ENCODE measurements around the gene BCL6.

The BCL6 gene

DNA sequence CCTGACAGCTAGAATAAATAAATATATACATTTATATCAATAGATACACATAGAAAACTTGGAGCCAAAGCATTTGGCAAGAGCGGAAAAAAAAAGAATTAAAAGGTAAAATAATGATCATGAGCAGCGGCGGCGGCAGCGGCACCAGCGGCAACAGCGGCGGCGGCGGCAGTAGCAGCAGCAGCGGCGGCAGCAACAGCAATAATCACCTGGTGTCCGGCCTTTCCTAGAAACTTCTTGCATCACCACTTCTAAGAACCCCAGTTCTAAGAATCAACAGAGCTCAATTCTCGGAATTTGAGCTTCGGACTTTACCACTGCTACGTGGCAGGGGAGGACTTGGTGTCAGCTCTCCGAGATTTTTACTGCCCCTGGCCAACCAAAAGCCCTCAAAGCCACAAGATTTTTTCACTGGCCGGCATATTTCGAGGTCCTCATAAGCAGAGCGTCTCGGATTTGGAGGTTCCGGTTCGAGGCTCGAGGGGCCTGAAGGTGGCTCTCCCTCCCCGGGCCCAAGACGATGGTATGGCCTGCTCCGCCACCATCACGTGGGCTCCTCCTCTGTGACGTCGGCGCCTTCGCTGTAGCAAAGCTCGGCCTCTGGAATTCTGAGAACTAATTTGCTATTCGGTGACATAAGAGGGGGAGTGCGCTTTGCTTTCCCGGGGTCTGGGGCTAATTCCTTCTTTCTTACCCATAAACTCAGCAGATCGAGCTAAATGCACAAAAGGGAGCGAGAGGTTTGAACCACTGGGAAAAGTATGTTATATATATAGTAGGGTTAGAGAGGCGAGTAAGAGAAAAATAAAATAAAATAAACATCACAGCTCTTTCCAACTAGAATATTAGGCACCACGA lies at the start of gene BCL6:
BCL6 (minus strand) TSS at position 268 of the 858 bp plus-strand sequence. CDS start 11,775 bp downstream, outside the sequence.
- Histone ChIP-seq H3K4me3 (ENCODE audit: low read length) (peak within 1 kb of the TSS; percentile 90), H3K36me3 (ENCODE audit: control insufficient read depth, insufficient read depth, low read length, severe bottlenecking) (no peaks in the 10 kb centered on the region), H3K4me1 (ENCODE audit: control insufficient read depth, insufficient read depth, low read length) (peaks cover 39% of the 10 kb centered on the region), H3K9ac (ENCODE audit: low read length) (peak within 1 kb of the TSS; percentile 98), H3K9me3 (ENCODE audit: control insufficient read depth, low read length) (no peaks in the 10 kb centered on the region), H3K27me3 (replicated peaks; ENCODE audit: control insufficient read depth, insufficient read depth, low read length) (no peaks in the 10 kb centered on the region)
- DNase-seq (ENCODE audit: low read depth), result peak; percentile 98

DNA sequence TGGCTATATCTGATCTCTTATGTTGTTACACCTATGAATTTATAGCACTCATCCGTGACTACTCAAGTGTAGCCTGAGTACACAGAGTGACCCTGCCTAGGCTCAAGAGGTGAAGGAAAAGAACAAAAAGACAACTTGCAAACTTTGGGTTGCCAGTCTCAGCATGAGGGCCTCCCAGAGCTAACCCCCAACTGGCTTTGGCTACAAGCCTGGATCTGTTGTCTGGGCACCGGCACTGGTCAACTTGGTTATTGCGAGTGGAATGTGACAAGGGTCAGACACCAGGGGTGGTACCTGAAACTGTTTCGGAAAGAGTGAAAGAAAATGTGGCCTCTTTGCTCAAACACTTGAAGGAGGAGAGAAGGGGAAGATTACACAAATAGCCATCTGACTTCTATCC lies 49.5 kb upstream of the BCL6 start:
- Histone ChIP-seq H3K27me3 (replicated peaks; ENCODE audit: control insufficient read depth, insufficient read depth, low read length) (no peaks in the 10 kb centered on the region), H3K4me3 (ENCODE audit: low read length) (no peak overlapping the region), H3K9me3 (ENCODE audit: control insufficient read depth, low read length) (no peaks in the 10 kb centered on the region), H3K4me1 (ENCODE audit: control insufficient read depth, insufficient read depth, low read length) (no peaks in the 10 kb centered on the region), H3K36me3 (ENCODE audit: control insufficient read depth, insufficient read depth, low read length, severe bottlenecking) (no peaks in the 10 kb centered on the region), H3K9ac (ENCODE audit: low read length) (no peak overlapping the region)
- no peak for DNase-seq (ENCODE audit: low read depth)

DNA sequence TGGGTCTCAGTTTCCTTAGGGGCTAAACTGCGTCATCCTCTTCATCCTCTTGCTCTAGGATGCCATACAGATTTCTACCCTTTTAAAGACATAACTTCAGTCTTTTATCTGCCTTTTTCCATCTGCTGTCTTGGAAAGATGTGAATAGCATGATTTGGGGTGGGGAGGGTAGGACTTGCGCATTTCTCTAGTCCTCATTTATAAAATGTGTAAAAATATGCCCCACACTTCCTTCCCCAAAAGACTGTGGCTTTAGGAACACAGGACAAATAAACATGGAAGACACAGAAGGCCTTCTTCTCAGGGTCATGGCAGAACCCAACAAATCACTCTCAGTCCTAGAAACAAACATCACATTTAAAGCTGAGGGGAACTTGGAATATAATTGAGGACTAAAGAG lies 48.4 kb upstream of the BCL6 start:
- DNase-seq (ENCODE audit: low read depth), result no peak
- no peaks in the 10 kb centered on the region for H3K9me3 ChIP-seq (ENCODE audit: control insufficient read depth, low read length)
- no peak overlapping the region for H3K4me3 ChIP-seq (ENCODE audit: low read length)
- no peak overlapping the region for H3K9ac ChIP-seq (ENCODE audit: low read length)
- H3K4me1 ChIP-seq (ENCODE audit: control insufficient read depth, insufficient read depth, low read length), result no peaks in the 10 kb centered on the region
- no peaks in the 10 kb centered on the region for H3K36me3 ChIP-seq (ENCODE audit: control insufficient read depth, insufficient read depth, low read length, severe bottlenecking)
- no peaks in the 10 kb centered on the region for H3K27me3 ChIP-seq (replicated peaks; ENCODE audit: control insufficient read depth, insufficient read depth, low read length)

DNA sequence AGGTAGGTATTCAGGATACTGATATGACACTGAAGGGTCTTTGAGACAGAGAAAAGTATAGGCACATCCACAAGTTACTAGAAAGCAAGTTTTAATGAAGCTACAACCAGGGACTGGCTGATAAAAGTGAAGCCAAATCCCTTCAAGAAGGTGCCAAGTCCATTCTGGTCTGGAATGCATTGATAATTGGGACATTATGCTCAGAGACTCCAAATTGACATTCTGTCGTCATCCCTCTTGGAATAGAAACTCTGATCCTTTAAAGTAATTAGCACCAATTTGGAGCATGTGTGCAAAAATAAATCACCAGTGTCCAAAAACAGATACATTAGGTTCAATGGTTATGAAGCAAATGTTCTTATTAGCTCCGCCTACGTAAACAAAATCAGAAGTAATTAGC lies 47.3 kb upstream of the BCL6 start:
- H3K4me3 ChIP-seq (ENCODE audit: low read length), result no peak overlapping the region
- H3K36me3 ChIP-seq (ENCODE audit: control insufficient read depth, insufficient read depth, low read length, severe bottlenecking), result no peaks in the 10 kb centered on the region
- no peaks in the 10 kb centered on the region for H3K27me3 ChIP-seq (replicated peaks; ENCODE audit: control insufficient read depth, insufficient read depth, low read length)
- DNase-seq (ENCODE audit: low read depth), result no peak
- H3K4me1 ChIP-seq (ENCODE audit: control insufficient read depth, insufficient read depth, low read length), result no peaks in the 10 kb centered on the region
- no peaks in the 10 kb centered on the region for H3K9me3 ChIP-seq (ENCODE audit: control insufficient read depth, low read length)
- no peak overlapping the region for H3K9ac ChIP-seq (ENCODE audit: low read length)

DNA sequence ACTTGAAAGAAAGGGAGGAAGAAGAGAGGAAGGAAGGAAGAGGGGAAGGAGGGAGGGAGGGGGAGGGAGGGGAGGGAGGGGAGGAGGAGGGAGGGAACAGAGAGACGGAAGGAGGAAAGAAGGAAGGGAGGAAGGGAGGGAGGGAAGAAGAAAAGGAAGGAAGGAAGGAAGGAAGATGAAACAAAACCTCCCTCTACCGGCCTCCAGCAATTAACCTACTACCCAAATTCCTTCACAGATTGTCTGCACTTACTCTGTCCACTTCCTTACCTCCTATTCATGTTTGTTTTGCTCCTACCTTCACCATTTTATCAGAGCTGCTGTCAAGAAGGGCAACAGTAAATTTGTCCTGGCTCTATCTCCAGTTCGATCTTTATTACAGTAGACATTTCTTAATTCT lies 44.6 kb upstream of the BCL6 start:
- no peaks in the 10 kb centered on the region for H3K4me1 ChIP-seq (ENCODE audit: control insufficient read depth, insufficient read depth, low read length)
- no peak overlapping the region for H3K9ac ChIP-seq (ENCODE audit: low read length)
- no peaks in the 10 kb centered on the region for H3K27me3 ChIP-seq (replicated peaks; ENCODE audit: control insufficient read depth, insufficient read depth, low read length)
- no peaks in the 10 kb centered on the region for H3K9me3 ChIP-seq (ENCODE audit: control insufficient read depth, low read length)
- no peak overlapping the region for H3K4me3 ChIP-seq (ENCODE audit: low read length)
- no peaks in the 10 kb centered on the region for H3K36me3 ChIP-seq (ENCODE audit: control insufficient read depth, insufficient read depth, low read length, severe bottlenecking)
- no peak for DNase-seq (ENCODE audit: low read depth)

DNA sequence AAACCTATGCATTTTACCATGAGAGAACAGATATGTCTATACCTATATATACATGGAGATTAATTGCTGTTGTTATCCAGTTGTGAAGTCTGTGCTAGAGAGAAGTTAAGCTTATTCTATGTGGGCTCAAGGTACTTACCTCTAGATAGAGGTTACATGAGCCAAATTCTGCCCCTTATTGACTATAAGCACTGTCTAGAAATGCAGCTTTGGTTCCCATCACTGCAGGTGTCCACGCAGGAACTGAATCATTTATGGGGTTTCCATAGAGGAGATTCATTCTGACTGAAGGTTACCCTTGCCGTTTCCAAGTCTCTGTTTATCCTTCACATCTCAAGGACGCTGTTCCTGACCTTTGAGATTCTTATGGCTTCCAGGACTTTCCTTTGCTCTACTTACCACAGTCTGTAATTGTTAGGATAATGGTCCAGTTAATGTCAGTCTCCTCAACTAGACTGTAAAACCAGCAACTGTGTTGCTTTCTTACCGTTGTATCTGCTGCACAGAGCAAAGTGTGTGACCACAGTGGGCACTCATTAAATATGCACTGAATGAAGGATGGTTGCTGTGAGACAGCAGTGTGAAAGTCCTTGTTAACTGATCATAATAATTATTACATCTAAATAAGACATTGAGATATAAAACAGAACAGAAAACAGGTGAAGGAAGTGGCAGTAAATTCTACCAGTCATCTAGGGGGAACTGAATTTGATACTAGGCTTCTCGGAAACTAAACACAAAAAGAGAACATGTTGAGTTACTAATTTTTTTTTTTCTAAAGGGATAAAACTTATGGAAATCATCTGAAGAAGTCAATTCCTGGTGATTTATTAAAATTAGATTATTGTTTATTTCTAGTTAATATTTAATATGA lies 44.0 kb upstream of the BCL6 start:
- Histone ChIP-seq H3K4me3 (ENCODE audit: low read length) (no peak overlapping the region), H3K9me3 (ENCODE audit: control insufficient read depth, low read length) (no peaks in the 10 kb centered on the region), H3K4me1 (ENCODE audit: control insufficient read depth, insufficient read depth, low read length) (no peaks in the 10 kb centered on the region), H3K9ac (ENCODE audit: low read length) (no peak overlapping the region), H3K36me3 (ENCODE audit: control insufficient read depth, insufficient read depth, low read length, severe bottlenecking) (no peaks in the 10 kb centered on the region), H3K27me3 (replicated peaks; ENCODE audit: control insufficient read depth, insufficient read depth, low read length) (no peaks in the 10 kb centered on the region)
- DNase-seq (ENCODE audit: low read depth), result no peak

DNA sequence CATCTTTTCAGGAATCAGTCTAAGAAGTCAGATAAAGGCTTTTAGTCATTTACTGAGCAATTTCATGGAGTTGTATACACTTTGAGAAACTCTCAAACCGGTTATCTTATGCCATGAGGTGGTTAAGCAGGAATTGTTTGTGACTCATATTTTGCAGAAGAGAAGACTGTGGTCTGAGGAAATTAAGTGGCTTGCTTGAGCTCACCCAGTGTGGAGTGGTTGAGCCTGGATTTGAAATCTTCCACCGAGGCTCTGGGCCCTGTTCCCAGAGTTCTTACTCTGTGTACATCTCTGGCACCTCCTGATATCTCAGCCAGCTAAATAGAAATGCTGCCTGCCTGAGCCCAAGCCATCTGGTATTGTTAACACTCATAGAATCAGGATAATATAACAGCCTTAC lies 37.8 kb upstream of the BCL6 start:
- Histone ChIP-seq H3K9me3 (ENCODE audit: control insufficient read depth, low read length) (no peaks in the 10 kb centered on the region), H3K9ac (ENCODE audit: low read length) (no peak overlapping the region), H3K27me3 (replicated peaks; ENCODE audit: control insufficient read depth, insufficient read depth, low read length) (no peaks in the 10 kb centered on the region), H3K36me3 (ENCODE audit: control insufficient read depth, insufficient read depth, low read length, severe bottlenecking) (no peaks in the 10 kb centered on the region), H3K4me1 (ENCODE audit: control insufficient read depth, insufficient read depth, low read length) (peaks cover 8% of the 10 kb centered on the region), H3K4me3 (ENCODE audit: low read length) (no peak overlapping the region)
- DNase-seq (ENCODE audit: low read depth), result peak; percentile 72

DNA sequence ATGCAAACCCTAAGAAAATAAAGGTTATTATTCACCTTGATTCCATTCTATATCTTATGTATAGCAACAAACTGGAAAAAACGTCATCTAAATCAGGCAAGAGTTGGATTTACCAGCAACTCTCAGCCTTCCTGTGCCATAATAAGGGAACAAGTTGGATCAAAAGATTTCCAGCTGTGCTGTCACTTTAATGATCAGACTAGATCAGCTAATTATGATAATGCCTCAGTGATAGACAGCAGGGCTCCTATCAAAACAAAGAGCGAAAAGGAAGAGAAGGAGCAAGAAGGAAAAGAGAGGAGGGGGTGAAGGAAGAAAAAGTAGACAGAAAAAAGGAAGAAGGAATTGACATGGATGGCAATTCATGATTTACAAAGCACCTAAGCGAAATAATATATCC lies 36.7 kb upstream of the BCL6 start:
- Histone ChIP-seq H3K36me3 (ENCODE audit: control insufficient read depth, insufficient read depth, low read length, severe bottlenecking) (no peaks in the 10 kb centered on the region), H3K9ac (ENCODE audit: low read length) (no peak overlapping the region), H3K4me3 (ENCODE audit: low read length) (no peak overlapping the region), H3K27me3 (replicated peaks; ENCODE audit: control insufficient read depth, insufficient read depth, low read length) (no peaks in the 10 kb centered on the region), H3K9me3 (ENCODE audit: control insufficient read depth, low read length) (no peaks in the 10 kb centered on the region), H3K4me1 (ENCODE audit: control insufficient read depth, insufficient read depth, low read length) (peaks cover 8% of the 10 kb centered on the region)
- DNase-seq (ENCODE audit: low read depth), result no peak

DNA sequence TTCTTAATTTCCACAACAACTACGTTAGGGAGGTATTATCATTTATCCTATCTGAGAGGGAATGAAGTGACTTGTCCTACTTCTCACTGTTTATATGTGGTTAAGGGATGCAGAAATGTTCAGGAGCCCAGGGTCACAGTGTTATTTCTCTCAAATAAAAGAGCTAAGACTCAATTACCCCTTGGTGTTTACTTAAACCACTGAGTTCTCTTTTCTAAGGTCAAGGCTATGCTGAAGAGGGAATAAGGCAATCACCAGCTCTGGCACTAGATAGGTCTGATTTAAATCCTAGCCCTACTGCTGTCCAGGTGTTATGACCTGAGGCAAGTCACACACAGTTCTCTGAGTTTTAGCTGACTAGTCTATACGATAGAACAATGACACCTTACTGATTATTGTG lies 35.7 kb upstream of the BCL6 start:
- Histone ChIP-seq H3K36me3 (ENCODE audit: control insufficient read depth, insufficient read depth, low read length, severe bottlenecking) (no peaks in the 10 kb centered on the region), H3K27me3 (replicated peaks; ENCODE audit: control insufficient read depth, insufficient read depth, low read length) (no peaks in the 10 kb centered on the region), H3K9me3 (ENCODE audit: control insufficient read depth, low read length) (no peaks in the 10 kb centered on the region), H3K9ac (ENCODE audit: low read length) (no peak overlapping the region), H3K4me1 (ENCODE audit: control insufficient read depth, insufficient read depth, low read length) (peaks cover 8% of the 10 kb centered on the region), H3K4me3 (ENCODE audit: low read length) (no peak overlapping the region)
- DNase-seq (ENCODE audit: low read depth), result no peak

DNA sequence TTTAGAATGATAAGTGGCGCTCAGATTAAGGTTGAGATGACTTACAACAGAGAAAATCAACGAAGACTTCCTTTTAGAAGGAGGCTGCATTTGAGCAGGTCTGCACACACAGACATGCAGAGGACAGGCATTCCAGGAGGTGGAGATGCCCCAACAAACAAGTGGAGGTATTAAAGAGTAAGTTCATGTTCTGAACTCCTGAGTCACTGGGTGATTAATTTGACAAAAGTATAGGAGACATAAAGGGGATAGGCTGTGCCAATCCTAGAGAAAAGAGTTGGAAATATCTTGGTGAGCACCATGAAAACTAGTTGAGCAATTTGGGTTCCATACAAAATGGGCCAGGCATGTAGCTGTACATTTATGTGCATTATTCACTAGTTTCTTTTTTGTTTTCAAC lies 33.5 kb upstream of the BCL6 start:
- peaks cover 8% of the 10 kb centered on the region for H3K4me1 ChIP-seq (ENCODE audit: control insufficient read depth, insufficient read depth, low read length)
- no peaks in the 10 kb centered on the region for H3K9me3 ChIP-seq (ENCODE audit: control insufficient read depth, low read length)
- no peak for DNase-seq (ENCODE audit: low read depth)
- H3K27me3 ChIP-seq (replicated peaks; ENCODE audit: control insufficient read depth, insufficient read depth, low read length), result no peaks in the 10 kb centered on the region
- H3K36me3 ChIP-seq (ENCODE audit: control insufficient read depth, insufficient read depth, low read length, severe bottlenecking), result no peaks in the 10 kb centered on the region
- no peak overlapping the region for H3K9ac ChIP-seq (ENCODE audit: low read length)
- no peak overlapping the region for H3K4me3 ChIP-seq (ENCODE audit: low read length)

DNA sequence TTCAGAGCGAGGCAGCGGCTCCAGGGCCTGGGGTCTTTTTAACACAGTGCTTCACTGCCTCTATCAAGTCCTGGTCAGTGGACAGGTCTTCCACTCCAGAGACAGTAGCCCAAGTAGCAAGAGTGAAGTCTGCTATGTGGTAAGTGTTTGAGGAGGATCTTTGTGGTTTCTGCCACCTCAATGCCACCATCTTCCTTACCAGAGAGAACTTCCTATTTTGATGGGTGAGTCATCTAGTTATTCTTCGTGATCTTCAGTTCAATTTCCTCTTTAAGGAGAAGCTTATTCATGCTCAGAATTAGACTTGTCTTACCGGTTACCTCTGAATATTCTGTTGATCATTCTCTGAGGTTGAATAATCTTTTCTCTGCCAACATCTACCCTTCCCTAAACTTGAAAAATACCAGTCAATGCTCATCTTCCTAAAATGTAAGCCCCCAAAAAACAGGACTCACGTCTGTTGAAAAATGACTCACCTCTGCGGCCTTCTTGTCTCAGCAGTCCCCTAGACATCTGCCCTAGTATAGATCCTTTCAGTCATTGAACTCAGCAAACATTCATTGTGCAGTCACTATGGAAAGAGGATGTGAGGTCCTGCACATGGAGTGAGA lies 32.2 kb upstream of the BCL6 start:
- no peak overlapping the region for H3K9ac ChIP-seq (ENCODE audit: low read length)
- H3K4me3 ChIP-seq (ENCODE audit: low read length), result no peak overlapping the region
- H3K4me1 ChIP-seq (ENCODE audit: control insufficient read depth, insufficient read depth, low read length), result no peaks in the 10 kb centered on the region
- no peak for DNase-seq (ENCODE audit: low read depth)
- no peaks in the 10 kb centered on the region for H3K27me3 ChIP-seq (replicated peaks; ENCODE audit: control insufficient read depth, insufficient read depth, low read length)
- no peaks in the 10 kb centered on the region for H3K36me3 ChIP-seq (ENCODE audit: control insufficient read depth, insufficient read depth, low read length, severe bottlenecking)
- H3K9me3 ChIP-seq (ENCODE audit: control insufficient read depth, low read length), result no peaks in the 10 kb centered on the region

Measured in adipocyte (in vitro differentiated cells).